GM12878 (cell line): ENCODE data around the gene CAP2. TPM values are rescaled to one million over a fixed set of nuclear protein-coding genes. Genes with fewer than 3 reads are reported as not detected.

Source experiments
- ATAC-seq: fragments of 200-7000 bp; cut with Tn5 transposase; 3 replicates; pipeline ENCODE4 v1.9.1; 2020; ENCODE audit warnings: mild to moderate bottlenecking, moderate library complexity
- BruUV-seq: library from RNA; stranded (reverse); fragments of 400-500 nt; replicated peaks from 2 replicates; lab custom pipeline; 2021; lab: Mats Ljungman, UMichigan
- CTCF ChIA-PET: fragments of 300-600 bp; sonication (Branson Sonifier 250); formaldehyde crosslinking; extraction: SDS; loops from one replicate; lab custom pipeline; 2021; ENCODE audit warnings: inconsistent platforms; lab: Yijun Ruan, JAX
- POLR2A ChIA-PET: fragments of 350-600 bp; formaldehyde crosslinking; extraction: SDS; loops from one replicate; lab custom pipeline; 2021; ENCODE audit warnings: inconsistent platforms; lab: Charles Lee
- RAD21 ChIA-PET: fragments of 300-600 bp; sonication (Branson Sonifier 250); formaldehyde crosslinking; loops from one replicate; lab custom pipeline; 2023; ENCODE audit warnings: antibody characterized with exemption; ENCODE audit not compliant: unreplicated experiment; lab: Charles Lee
- SMC1A ChIA-PET: fragments of 300-600 bp; sonication (Branson Sonifier 250); formaldehyde crosslinking; loops from one replicate; lab custom pipeline; 2023; ENCODE audit not compliant: unreplicated experiment, uncharacterized antibody; lab: Charles Lee
- DNase-seq: peaks from one replicate; pipeline ENCODE4 v3.0.0-alpha.2; 2011; ENCODE audit warnings: low read depth, low spot score
- FAIRE-seq: peaks from 3 replicates; lab custom pipeline; 2011; peaks lifted over from hg19 to GRCh38; lab: Jason Lieb, UNC
- H2AFZ ChIP-seq: 2 replicates; pipeline ENCODE4 v1.6.0; 2011; ENCODE audit warnings: low read depth, low read length, control low read depth; ENCODE audit not compliant: control insufficient read depth
- H3K27ac ChIP-seq: 2 replicates; pipeline ENCODE4 v1.5.1; 2011; ENCODE audit warnings: control low read depth; ENCODE audit not compliant: control insufficient read depth, insufficient read depth
- H3K27me3 ChIP-seq, 2 experiments: replicated peaks in 1 of 2; 2 replicates each; pipeline versions ENCODE4 v1.6.0 to v1.6.1; 2011; ENCODE audit warnings: low read length in 1 of 2; ENCODE audit not compliant: control insufficient read depth in 2 of 2, insufficient read depth in 2 of 2
- H3K36me3 ChIP-seq, 2 experiments: 2 replicates each; pipeline ENCODE4 v1.5.1; 2011; ENCODE audit warnings: low read length in 1 of 2; ENCODE audit not compliant: control insufficient read depth in 2 of 2, insufficient read depth in 2 of 2
- H3K4me1 ChIP-seq: 2 replicates; pipeline ENCODE4 v1.6.1; 2011; ENCODE audit warnings: mild to moderate bottlenecking, low read length, moderate library complexity, mixed read lengths; ENCODE audit not compliant: control insufficient read depth, insufficient read depth
- H3K4me2 ChIP-seq: 2 replicates; pipeline ENCODE4 v1.6.0; 2011; ENCODE audit warnings: control low read depth; ENCODE audit not compliant: control insufficient read depth, insufficient read depth
- H3K4me3 ChIP-seq: fragments of 200-600 bp; sonication (generic); 2 replicates; pipeline ENCODE4 v1.5.1; 2016
- H3K79me2 ChIP-seq: 2 replicates; pipeline ENCODE4 v1.6.0; 2011; ENCODE audit warnings: low read length; ENCODE audit not compliant: control insufficient read depth, insufficient read depth
- H3K9ac ChIP-seq: 2 replicates; pipeline ENCODE4 v1.8.0; 2011; ENCODE audit warnings: low read length, control low read depth, mixed read lengths; ENCODE audit not compliant: control insufficient read depth, insufficient read depth
- H3K9me3 ChIP-seq: replicated peaks from 3 replicates; pipeline ENCODE4 v1.5.1; 2011; ENCODE audit warnings: mild to moderate bottlenecking, low read length; ENCODE audit not compliant: control insufficient read depth, insufficient read depth
- H4K20me1 ChIP-seq: 2 replicates; pipeline ENCODE4 v1.6.0; 2011; ENCODE audit not compliant: control insufficient read depth, insufficient read depth
- BMI1 ChIP-seq: fragments of 450-650 bp; IDR thresholded peaks from 2 replicates; pipeline ENCODE4 v1.6.1; 2016; ENCODE audit warnings: mild to moderate bottlenecking, moderate library complexity, borderline replicate concordance
- PRDM15 ChIP-seq: fragments of 450-650 bp; formaldehyde crosslinking; IDR thresholded peaks from 2 replicates; pipeline ENCODE4 v1.4.0; 2020; ENCODE audit warnings: mild to moderate bottlenecking, moderate library complexity
- RFX5 ChIP-seq: IDR thresholded peaks from 2 replicates; pipeline ENCODE4 v1.6.1; 2011; ENCODE audit warnings: low read depth, low read length, improper control_type of control experiment
- WGBS: methylation state at CpG from one replicate; pipeline ENCODE4 v1.1.6; 2016; ENCODE audit warnings: low lambda C conversion rate; ENCODE audit not compliant: insufficient replicate concordance, insufficient coverage; ENCODE audit errors: missing lambda C conversion rate; 5-methylcytosine and 5-hydroxymethylcytosine counted together
- in situ Hi-C: fragments of 300-500 bp; cut with MboI; formaldehyde crosslinking; loops from 9 replicates; pipeline ENCODE4 v1.14.3; 2018; ENCODE audit warnings: mixed read lengths
- intact Hi-C: fragments of 100-400 bp; cut with micrococcal nuclease; formaldehyde crosslinking; loops from one replicate; pipeline ENCODE4 v1.14.2; 2022; ENCODE audit not compliant: unreplicated experiment
- polyA plus RNA-seq, 11 experiments: library from polyadenylated mRNA; depleted of rRNA in 4 of 11; unstranded in 6 of 11; stranded (reverse) in 5 of 11; fragments of >200 nt; fragmentation: Nextera tagmentation in 4 of 11; fragmentation: Illumina TruSeq in 1 of 11; extraction: Ambion mirVana in 4 of 11; extraction: Trizol in 1 of 11; gene quantifications; 1 replicate in 1 of 11; 2 replicates in 10 of 11; pipeline versions ENCODE4 v1.2.1 to v1.2.3, GENCODE V29; 2011 to 2016; ENCODE audit warnings: inconsistent platforms in 2 of 11, missing spikeins in 2 of 11, low read depth in 1 of 11
- total RNA-seq, 4 experiments: library from RNA; depleted of rRNA in 3 of 4; stranded (reverse); fragments of >200 nt in 3 of 4; fragmentation: Illumina TruSeq in 1 of 4; extraction: Trizol in 1 of 4; gene quantifications; 2 replicates each; pipeline versions ENCODE4 v1.2.1 to v1.2.3, GENCODE V29; 2013 to 2021
- TF ChIP-seq, protein P1 (sequence below): IDR thresholded peaks from 2 replicates; pipeline ENCODE4 v1.6.1; 2011; ENCODE audit warnings: low read depth, low read length, improper control_type of control experiment, borderline replicate concordance

Gene CAP2
- total and polyA plus RNA-seq, 10 of the 15 experiments (the other 5 are each of a cell fraction or from before 2014, with no cell fraction given) = 0.10 to 2.0 (median 0.15) TPM; not detected in 7

DNA sequence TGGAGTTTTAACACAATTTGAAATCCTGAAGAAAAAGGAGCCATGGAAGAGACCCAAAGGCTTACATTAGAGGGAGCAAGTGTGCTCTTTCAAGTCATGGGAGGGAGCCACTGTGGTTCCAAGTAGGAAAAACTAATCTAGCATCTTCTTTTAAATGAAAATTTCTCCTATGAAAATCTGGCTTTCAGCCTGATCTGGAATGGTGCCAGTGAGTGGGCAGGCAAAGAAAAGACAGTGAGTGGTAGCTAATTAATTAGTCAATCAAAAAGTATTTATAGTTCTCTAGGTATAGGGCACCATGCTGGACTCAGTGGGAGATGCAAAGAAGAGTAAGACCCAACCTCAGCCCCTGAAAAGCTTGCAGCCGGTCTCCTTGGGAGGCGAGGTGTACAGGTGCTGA, 21.9 kb downstream of the CAP2 start:
- RAD21 ChIA-PET = interaction anchor here (0.5 to 1.8 kb wide), 2 partner anchors 8 to 230 kb away, joined by 3 to 4 read pairs; no protein-coding TSS in a partner anchor

More for the DNA sequence above, 21.9 kb downstream of the CAP2 start:
- Histone ChIP-seq H3K27me3 (no peaks in the 10 kb centered on the region), H3K79me2 (no peaks in the 10 kb centered on the region), H4K20me1 (no peaks in the 10 kb centered on the region), H3K9ac (no peak overlapping the region), H3K4me3 (no peak overlapping the region), H3K36me3 (no peaks in the 10 kb centered on the region), H3K4me2 (no peak overlapping the region), H3K27ac (no peak overlapping the region), H3K9me3 (no peaks in the 10 kb centered on the region; the same call in 2 of the 3 replicates), H3K4me1 (no peaks in the 10 kb centered on the region), H2AFZ (no peak overlapping the region)
- no TSS peak for BruUV-seq
- no peak for TF ChIP-seq PRDM15 (CRISPR knock-in tag)
- TF ChIP-seq RFX5 = no peak
- TF ChIP-seq, protein P1, sequence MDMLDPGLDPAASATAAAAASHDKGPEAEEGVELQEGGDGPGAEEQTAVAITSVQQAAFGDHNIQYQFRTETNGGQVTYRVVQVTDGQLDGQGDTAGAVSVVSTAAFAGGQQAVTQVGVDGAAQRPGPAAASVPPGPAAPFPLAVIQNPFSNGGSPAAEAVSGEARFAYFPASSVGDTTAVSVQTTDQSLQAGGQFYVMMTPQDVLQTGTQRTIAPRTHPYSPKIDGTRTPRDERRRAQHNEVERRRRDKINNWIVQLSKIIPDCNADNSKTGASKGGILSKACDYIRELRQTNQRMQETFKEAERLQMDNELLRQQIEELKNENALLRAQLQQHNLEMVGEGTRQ = no peak
- TF ChIP-seq BMI1 = no peak
- DNase-seq (no peak), FAIRE-seq (no peak), ATAC-seq (no peak)
- POLR2A ChIA-PET = no interaction called here
- whole genome bisulfite sequencing = 20% methylated on average over 2 of the region's 2 CpGs
- intact Hi-C loops = no loop called here
- in situ Hi-C loops = no loop called here
- CTCF ChIA-PET = no interaction called here
- SMC1A ChIA-PET = interaction anchor here (0.9 to 7.6 kb wide), 2 partner anchors 9 to 20 kb away, joined by 3 to 46 read pairs; no protein-coding TSS in a partner anchor
